Measurements from ENCODE around the gene IPCEF1. TPM values are rescaled to one million over a fixed set of nuclear protein-coding genes. Genes with fewer than 3 reads are reported as not detected.
"Not testable (repeated sequence)": the region's sequence is repeated elsewhere in the genome, so short reads cannot be mapped to it uniquely, and the experiment has no call there.

The IPCEF1 gene
- total and polyA plus RNA-seq, 9 donors, result 0.60 to 1.5 (median 0.75) TPM

- H3K4me3 ChIP-seq (ENCODE audit: low read length); DNase-seq; H3K27me3 ChIP-seq (ENCODE audit: control insufficient read depth, insufficient read depth, low read length); H3K9me3 ChIP-seq (replicated peaks; ENCODE audit: control insufficient read depth, low read depth, low read length); H3K36me3 ChIP-seq (ENCODE audit: control insufficient read depth, insufficient read depth, low read length); H3K27ac ChIP-seq (ENCODE audit: low read length); H3K4me1 ChIP-seq (ENCODE audit: control insufficient read depth, insufficient read depth, low read length): not testable (repeated sequence)
- 94% methylated on average over 2 of the region's 5 CpGs for WGBS (ENCODE audit: insufficient coverage)
Measured at GRCh38 chr6:154172393-154172792, 184.2 kb downstream of the IPCEF1 start.

GRCh38 chr6:154170106-154170505, 186.5 kb downstream of the IPCEF1 start:
- no peak overlapping the region for H3K27ac ChIP-seq (ENCODE audit: low read length)
- H3K36me3 ChIP-seq (ENCODE audit: control insufficient read depth, insufficient read depth, low read length), result no peaks in the 10 kb centered on the region
- peaks cover 9% of the 10 kb centered on the region for H3K4me1 ChIP-seq (ENCODE audit: control insufficient read depth, insufficient read depth, low read length)
- no peak overlapping the region for H3K4me3 ChIP-seq (ENCODE audit: low read length)
- no CpG with 5 or more reads among the region's 2 CpGs for WGBS (ENCODE audit: insufficient coverage)
- DNase-seq, result no peak
- peaks cover 5% of the 10 kb centered on the region for H3K9me3 ChIP-seq (replicated peaks; ENCODE audit: control insufficient read depth, low read depth, low read length)
- no peaks in the 10 kb centered on the region for H3K27me3 ChIP-seq (ENCODE audit: control insufficient read depth, insufficient read depth, low read length)

GRCh38 chr6:154169193-154169847, 187.3 kb downstream of the IPCEF1 start:
- Histone ChIP-seq H3K4me3 (ENCODE audit: low read length) (no peak overlapping the region), H3K4me1 (ENCODE audit: control insufficient read depth, insufficient read depth, low read length) (peaks cover 9% of the 10 kb centered on the region), H3K9me3 (replicated peaks; ENCODE audit: control insufficient read depth, low read depth, low read length) (peaks cover 5% of the 10 kb centered on the region), H3K27ac (ENCODE audit: low read length) (no peak overlapping the region), H3K36me3 (ENCODE audit: control insufficient read depth, insufficient read depth, low read length) (no peaks in the 10 kb centered on the region), H3K27me3 (ENCODE audit: control insufficient read depth, insufficient read depth, low read length) (no peaks in the 10 kb centered on the region)
- no peak for DNase-seq
- WGBS (ENCODE audit: insufficient coverage), result 82% methylated on average over 2 of the region's 5 CpGs

- DNase-seq, result peak; percentile 50
- H3K36me3 ChIP-seq (ENCODE audit: control insufficient read depth, insufficient read depth, low read length), result no peaks in the 10 kb centered on the region
- H3K9me3 ChIP-seq (replicated peaks; ENCODE audit: control insufficient read depth, low read depth, low read length), result peaks cover 5% of the 10 kb centered on the region
- no peak overlapping the region for H3K27ac ChIP-seq (ENCODE audit: low read length)
- WGBS (ENCODE audit: insufficient coverage), result 0% methylated on average over 1 of the region's 2 CpGs
- no peaks in the 10 kb centered on the region for H3K27me3 ChIP-seq (ENCODE audit: control insufficient read depth, insufficient read depth, low read length)
- H3K4me1 ChIP-seq (ENCODE audit: control insufficient read depth, insufficient read depth, low read length), result peaks cover 9% of the 10 kb centered on the region
- no peak overlapping the region for H3K4me3 ChIP-seq (ENCODE audit: low read length)
Measured at GRCh38 chr6:154167126-154167525, 189.5 kb downstream of the IPCEF1 start.

- no peak for DNase-seq
- Histone ChIP-seq H3K27ac (ENCODE audit: low read length) (no peak overlapping the region), H3K36me3 (ENCODE audit: control insufficient read depth, insufficient read depth, low read length) (no peaks in the 10 kb centered on the region), H3K4me1 (ENCODE audit: control insufficient read depth, insufficient read depth, low read length) (peaks cover 9% of the 10 kb centered on the region), H3K9me3 (replicated peaks; ENCODE audit: control insufficient read depth, low read depth, low read length) (peaks cover 5% of the 10 kb centered on the region), H3K27me3 (ENCODE audit: control insufficient read depth, insufficient read depth, low read length) (no peaks in the 10 kb centered on the region), H3K4me3 (ENCODE audit: low read length) (no peak overlapping the region)
- WGBS (ENCODE audit: insufficient coverage), result 81% methylated on average over 9 of the region's 9 CpGs
Measured at GRCh38 chr6:154166140-154166539, 190.5 kb downstream of the IPCEF1 start.

- peak overlapping the region; percentile 42 for H3K27ac ChIP-seq (ENCODE audit: low read length)
- peaks cover 9% of the 10 kb centered on the region for H3K4me1 ChIP-seq (ENCODE audit: control insufficient read depth, insufficient read depth, low read length)
- H3K27me3 ChIP-seq (ENCODE audit: control insufficient read depth, insufficient read depth, low read length), result no peaks in the 10 kb centered on the region
- 25% methylated on average over 1 of the region's 2 CpGs for WGBS (ENCODE audit: insufficient coverage)
- no peak for DNase-seq
- no peaks in the 10 kb centered on the region for H3K36me3 ChIP-seq (ENCODE audit: control insufficient read depth, insufficient read depth, low read length)
- H3K9me3 ChIP-seq (replicated peaks; ENCODE audit: control insufficient read depth, low read depth, low read length), result peaks cover 5% of the 10 kb centered on the region
- no peak overlapping the region for H3K4me3 ChIP-seq (ENCODE audit: low read length)
Measured at GRCh38 chr6:154165478-154165877, 191.1 kb downstream of the IPCEF1 start.

- Histone ChIP-seq H3K27ac (ENCODE audit: low read length) (peak overlapping the region; percentile 48), H3K4me3 (ENCODE audit: low read length) (no peak overlapping the region), H3K4me1 (ENCODE audit: control insufficient read depth, insufficient read depth, low read length) (peaks cover 9% of the 10 kb centered on the region), H3K36me3 (ENCODE audit: control insufficient read depth, insufficient read depth, low read length) (no peaks in the 10 kb centered on the region), H3K9me3 (replicated peaks; ENCODE audit: control insufficient read depth, low read depth, low read length) (peaks cover 5% of the 10 kb centered on the region), H3K27me3 (ENCODE audit: control insufficient read depth, insufficient read depth, low read length) (no peaks in the 10 kb centered on the region)
- DNase-seq, result peak; percentile 96
- no CpG with 5 or more reads among the region's 5 CpGs for WGBS (ENCODE audit: insufficient coverage)
Measured at GRCh38 chr6:154164397-154164796, 192.2 kb downstream of the IPCEF1 start.

- H3K4me3 ChIP-seq (ENCODE audit: low read length), result no peak overlapping the region
- H3K4me1 ChIP-seq (ENCODE audit: control insufficient read depth, insufficient read depth, low read length), result peaks cover 14% of the 10 kb centered on the region
- no peaks in the 10 kb centered on the region for H3K36me3 ChIP-seq (ENCODE audit: control insufficient read depth, insufficient read depth, low read length)
- H3K27ac ChIP-seq (ENCODE audit: low read length), result no peak overlapping the region
- H3K27me3 ChIP-seq (ENCODE audit: control insufficient read depth, insufficient read depth, low read length), result no peaks in the 10 kb centered on the region
- H3K9me3 ChIP-seq (replicated peaks; ENCODE audit: control insufficient read depth, low read depth, low read length), result peaks cover 5% of the 10 kb centered on the region
- peak; percentile 66 for DNase-seq
- 68% methylated on average over 3 of the region's 3 CpGs for WGBS (ENCODE audit: insufficient coverage)
Measured at GRCh38 chr6:154161689-154162088, 194.9 kb downstream of the IPCEF1 start.

- no peaks in the 10 kb centered on the region for H3K27me3 ChIP-seq (ENCODE audit: control insufficient read depth, insufficient read depth, low read length)
- H3K36me3 ChIP-seq (ENCODE audit: control insufficient read depth, insufficient read depth, low read length), result no peaks in the 10 kb centered on the region
- peaks cover 10% of the 10 kb centered on the region for H3K4me1 ChIP-seq (ENCODE audit: control insufficient read depth, insufficient read depth, low read length)
- no peak for DNase-seq
- no peak overlapping the region for H3K4me3 ChIP-seq (ENCODE audit: low read length)
- 50% methylated on average over 1 of the region's 2 CpGs for WGBS (ENCODE audit: insufficient coverage)
- H3K27ac ChIP-seq (ENCODE audit: low read length), result no peak overlapping the region
- H3K9me3 ChIP-seq (replicated peaks; ENCODE audit: control insufficient read depth, low read depth, low read length), result no peaks in the 10 kb centered on the region
Measured at GRCh38 chr6:154159126-154159525, 197.5 kb downstream of the IPCEF1 start.

- H3K4me1 ChIP-seq (ENCODE audit: control insufficient read depth, insufficient read depth, low read length), result peaks cover 10% of the 10 kb centered on the region
- no peak overlapping the region for H3K4me3 ChIP-seq (ENCODE audit: low read length)
- H3K27ac ChIP-seq (ENCODE audit: low read length), result no peak overlapping the region
- H3K36me3 ChIP-seq (ENCODE audit: control insufficient read depth, insufficient read depth, low read length), result no peaks in the 10 kb centered on the region
- H3K9me3 ChIP-seq (replicated peaks; ENCODE audit: control insufficient read depth, low read depth, low read length), result no peaks in the 10 kb centered on the region
- H3K27me3 ChIP-seq (ENCODE audit: control insufficient read depth, insufficient read depth, low read length), result peaks cover 2% of the 10 kb centered on the region
- DNase-seq, result no peak
Measured at GRCh38 chr6:154157706-154158105, 198.9 kb downstream of the IPCEF1 start.

- peak; percentile 29 for DNase-seq
Measured at GRCh38 chr6:154157082-154157481, 199.5 kb downstream of the IPCEF1 start.

More at GRCh38 chr6:154157082-154157481, 199.5 kb downstream of the IPCEF1 start:
- Histone ChIP-seq H3K36me3 (ENCODE audit: control insufficient read depth, insufficient read depth, low read length) (no peaks in the 10 kb centered on the region), H3K4me3 (ENCODE audit: low read length) (no peak overlapping the region), H3K27ac (ENCODE audit: low read length) (no peak overlapping the region), H3K9me3 (replicated peaks; ENCODE audit: control insufficient read depth, low read depth, low read length) (no peaks in the 10 kb centered on the region), H3K4me1 (ENCODE audit: control insufficient read depth, insufficient read depth, low read length) (peaks cover 10% of the 10 kb centered on the region), H3K27me3 (ENCODE audit: control insufficient read depth, insufficient read depth, low read length) (peaks cover 2% of the 10 kb centered on the region)
- 56% methylated on average over 2 of the region's 4 CpGs for WGBS (ENCODE audit: insufficient coverage)
